GM10266 (cell line): ENCODE data around the gene ATXN1L.

ENCODE experiments used
- DNase-seq: peaks from one replicate; pipeline ENCODE4 v3.0.0; 2012; ENCODE audit errors: extremely low spot score
- CTCF ChIP-seq: IDR thresholded peaks from 2 replicates; pipeline ENCODE4 v1.5.1; 2012; ENCODE audit warnings: mild to moderate bottlenecking, low read depth; ENCODE audit not compliant: control insufficient read depth, insufficient read depth; ENCODE audit errors: missing control alignments

ATXN1L gene

GRCh38 chr16:71894921-71895678 lies 49.3 kb downstream of the ATXN1L start, which contains the start of gene IST1:
IST1 (plus strand) TSS chr16:71895531; CDS start chr16:71915641, 20,110 bp downstream.
- peak; percentile 96 for DNase-seq
- TF ChIP-seq CTCF: no peak

DNA sequence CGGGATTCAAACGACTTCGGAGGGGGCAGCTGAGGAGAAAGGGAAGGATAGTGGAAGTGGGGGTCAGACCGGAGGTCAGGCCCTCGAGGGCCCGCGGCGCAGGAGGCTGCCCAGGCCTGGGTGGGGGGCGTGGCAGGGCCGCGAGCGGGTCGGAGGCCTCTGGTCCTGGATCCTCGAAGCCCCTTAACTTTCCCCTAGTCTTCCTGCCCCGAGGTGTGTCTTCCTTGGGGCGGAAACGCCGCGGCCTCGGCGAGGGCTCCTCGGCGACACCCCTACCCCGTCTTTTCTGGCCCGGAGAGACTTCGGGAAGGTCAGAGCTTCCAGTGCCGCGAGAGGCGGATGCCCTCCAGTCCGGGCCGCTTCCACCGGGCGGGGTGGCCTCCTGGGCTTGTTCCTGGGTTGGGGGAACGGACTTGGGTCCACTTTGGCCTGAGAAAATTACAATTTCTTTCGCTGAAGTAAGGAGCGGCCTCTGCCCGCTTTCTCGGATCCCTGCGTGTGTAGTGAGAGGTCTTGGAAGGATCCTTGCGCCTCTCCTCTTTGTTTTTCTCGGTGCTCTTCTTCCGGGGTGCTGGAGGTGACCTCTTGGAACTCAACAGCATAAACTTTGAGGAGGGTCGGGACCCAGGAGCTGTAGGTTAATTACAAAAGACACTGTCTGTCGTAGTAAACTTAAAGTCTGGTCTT lies 50.0 kb downstream of the ATXN1L start:
- no peak for TF ChIP-seq CTCF
- DNase-seq: peak; percentile 56

DNA sequence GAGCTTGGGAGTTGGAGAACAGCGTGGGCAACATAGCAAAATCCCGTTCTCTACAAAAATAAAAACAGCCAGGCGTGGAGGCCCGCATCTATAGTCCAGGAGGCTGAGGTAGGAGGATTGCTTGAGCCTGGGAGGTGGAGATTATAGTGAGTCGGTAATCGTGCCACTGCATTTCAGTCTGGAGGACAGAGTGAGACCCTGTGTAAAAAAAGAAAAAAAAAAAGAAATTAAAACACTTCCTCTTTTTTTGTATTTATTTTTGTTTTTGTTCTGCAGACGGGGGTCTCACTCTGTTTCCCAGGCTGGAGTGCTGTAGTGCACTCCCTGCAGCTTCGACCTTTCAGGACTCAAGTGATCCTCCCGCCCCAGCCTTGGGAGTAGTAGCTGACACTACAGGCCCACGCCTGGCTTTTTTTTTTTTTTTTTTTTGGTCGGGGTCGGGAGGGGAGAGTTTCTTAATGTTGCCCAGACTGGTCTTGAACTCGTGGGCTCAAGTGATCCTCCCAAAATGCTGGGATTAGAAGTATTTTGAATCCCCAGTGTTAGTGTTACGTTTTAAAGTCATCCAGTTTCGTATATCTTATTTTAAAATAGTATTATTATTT lies 51.1 kb downstream of the ATXN1L start:
- TF ChIP-seq CTCF: no peak
- no peak for DNase-seq

DNA sequence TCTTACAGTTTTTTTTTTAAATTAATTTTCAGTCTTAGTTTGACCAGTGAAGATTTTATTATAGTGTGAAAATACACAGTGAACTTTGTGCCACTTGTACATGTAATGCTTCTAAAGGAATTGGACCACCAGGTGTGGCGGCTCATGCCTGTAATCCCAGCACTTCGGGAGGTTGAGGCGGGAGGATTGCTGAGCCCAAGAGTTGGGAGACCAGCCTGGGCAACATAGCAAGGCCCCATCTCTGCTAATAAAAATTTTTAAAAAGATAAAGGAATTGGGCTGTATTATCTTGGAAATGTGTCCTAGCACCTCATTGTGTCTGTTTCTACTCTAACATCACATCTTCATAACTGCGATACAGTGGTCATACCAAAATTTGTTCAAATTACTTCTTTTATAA lies 53.4 kb downstream of the ATXN1L start:
- TF ChIP-seq CTCF: no peak

GRCh38 chr16:71902656-71903365 lies 57.0 kb downstream of the ATXN1L start:
- TF ChIP-seq CTCF: no peak
- no peak for DNase-seq

More for the DNA sequence above, 53.4 kb downstream of the ATXN1L start:
- no peak for DNase-seq

- no peak for TF ChIP-seq CTCF
- DNase-seq: no peak
Observed at GRCh38 chr16:71903608-71904007, 57.8 kb downstream of the ATXN1L start.
